Chondrocyte (in vitro differentiated cells): ENCODE data around the gene TCF25. TPM values are rescaled to one million over a fixed set of nuclear protein-coding genes. Genes with fewer than 3 reads are reported as not detected.
"Not testable (repeated sequence)": the region's sequence is repeated elsewhere in the genome, so short reads cannot be mapped to it uniquely, and the experiment has no call there.

Source experiments
- DNase-seq: peaks from one replicate; pipeline ENCODE4 v3.0.0; 2021; ENCODE audit warnings: mixed read lengths, low spot score
- H3K27ac Mint-ChIP-seq: one replicate; pipeline ENCODE4 v1.8.0; 2021; ENCODE audit warnings: mild to moderate bottlenecking, moderate library complexity, mixed read lengths; ENCODE audit not compliant: unreplicated experiment
- H3K27me3 Mint-ChIP-seq: 2 replicates; pipeline ENCODE4 v1.8.0; 2021; ENCODE audit warnings: low read depth, mixed read lengths
- H3K36me3 Mint-ChIP-seq: 2 replicates; pipeline ENCODE4 v1.8.0; 2021; ENCODE audit warnings: low read depth, mixed read lengths
- H3K4me1 Mint-ChIP-seq: 2 replicates; pipeline ENCODE4 v1.8.0; 2021; ENCODE audit warnings: low read depth, mild to moderate bottlenecking, mixed read lengths
- H3K4me3 Mint-ChIP-seq: one replicate; pipeline ENCODE4 v1.8.0; 2021; ENCODE audit warnings: mild to moderate bottlenecking, moderate library complexity, mixed read lengths; ENCODE audit not compliant: unreplicated experiment
- H3K9me3 Mint-ChIP-seq: 2 replicates; pipeline ENCODE4 v1.8.0; 2021; ENCODE audit warnings: low read depth, mixed read lengths
- total RNA-seq: library from RNA; stranded (reverse); gene quantifications from 3 replicates; pipeline ENCODE4 v1.2.1, GENCODE V29; 2021
- TF ChIP-seq, protein P1 (sequence below): fragments of 200-600 bp; sonication (generic); IDR thresholded peaks from 2 replicates; pipeline ENCODE4 v1.5.0; 2021; ENCODE audit warnings: antibody characterized with exemption, mild to moderate bottlenecking, moderate library complexity

The TCF25 gene
- total RNA-seq, 1 donor from 2014 or later = 200 TPM

DNA sequence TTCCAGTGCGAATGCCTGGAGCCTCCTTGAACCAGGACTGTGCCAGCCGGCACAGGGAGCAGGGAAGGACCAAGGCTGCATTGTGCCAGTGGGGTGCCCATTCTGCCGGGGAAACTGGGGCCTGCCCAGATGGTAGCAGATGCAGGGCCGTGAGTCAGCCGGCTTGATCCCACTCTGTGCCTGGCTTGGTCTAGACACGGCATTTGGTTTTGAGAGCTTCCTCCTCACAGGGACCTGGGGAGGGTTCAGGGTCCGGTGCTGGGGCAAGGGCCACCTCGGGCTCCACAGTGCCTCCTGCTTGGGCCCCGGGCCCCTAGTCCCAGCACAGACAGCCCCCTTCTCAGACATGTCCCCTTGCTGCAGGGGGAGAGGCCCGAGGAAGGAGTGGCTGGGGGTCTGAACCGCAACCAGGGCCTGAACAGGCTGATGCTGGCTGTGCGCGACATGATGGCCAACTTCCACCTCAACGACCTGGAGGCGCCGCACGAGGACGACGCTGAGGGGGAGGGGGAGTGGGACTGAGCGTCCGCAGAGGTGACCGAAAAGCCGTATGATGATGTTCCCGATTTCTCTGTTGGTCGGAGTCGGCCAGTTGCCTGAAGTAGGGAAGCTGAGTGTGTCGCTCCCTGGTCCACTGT lies 37.4 kb downstream of the TCF25 start:
- Mint-ChIP-seq H3K27ac (no peak overlapping the region), H3K9me3 (no peaks in the 10 kb centered on the region), H3K27me3 (no peaks in the 10 kb centered on the region), H3K4me1 (peaks cover 2% of the 10 kb centered on the region), H3K4me3 (no peak overlapping the region), H3K36me3 (peaks cover 28% of the 10 kb centered on the region)
- TF ChIP-seq, protein P1, sequence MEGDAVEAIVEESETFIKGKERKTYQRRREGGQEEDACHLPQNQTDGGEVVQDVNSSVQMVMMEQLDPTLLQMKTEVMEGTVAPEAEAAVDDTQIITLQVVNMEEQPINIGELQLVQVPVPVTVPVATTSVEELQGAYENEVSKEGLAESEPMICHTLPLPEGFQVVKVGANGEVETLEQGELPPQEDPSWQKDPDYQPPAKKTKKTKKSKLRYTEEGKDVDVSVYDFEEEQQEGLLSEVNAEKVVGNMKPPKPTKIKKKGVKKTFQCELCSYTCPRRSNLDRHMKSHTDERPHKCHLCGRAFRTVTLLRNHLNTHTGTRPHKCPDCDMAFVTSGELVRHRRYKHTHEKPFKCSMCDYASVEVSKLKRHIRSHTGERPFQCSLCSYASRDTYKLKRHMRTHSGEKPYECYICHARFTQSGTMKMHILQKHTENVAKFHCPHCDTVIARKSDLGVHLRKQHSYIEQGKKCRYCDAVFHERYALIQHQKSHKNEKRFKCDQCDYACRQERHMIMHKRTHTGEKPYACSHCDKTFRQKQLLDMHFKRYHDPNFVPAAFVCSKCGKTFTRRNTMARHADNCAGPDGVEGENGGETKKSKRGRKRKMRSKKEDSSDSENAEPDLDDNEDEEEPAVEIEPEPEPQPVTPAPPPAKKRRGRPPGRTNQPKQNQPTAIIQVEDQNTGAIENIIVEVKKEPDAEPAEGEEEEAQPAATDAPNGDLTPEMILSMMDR = no peak
- no peak for DNase-seq

DNA sequence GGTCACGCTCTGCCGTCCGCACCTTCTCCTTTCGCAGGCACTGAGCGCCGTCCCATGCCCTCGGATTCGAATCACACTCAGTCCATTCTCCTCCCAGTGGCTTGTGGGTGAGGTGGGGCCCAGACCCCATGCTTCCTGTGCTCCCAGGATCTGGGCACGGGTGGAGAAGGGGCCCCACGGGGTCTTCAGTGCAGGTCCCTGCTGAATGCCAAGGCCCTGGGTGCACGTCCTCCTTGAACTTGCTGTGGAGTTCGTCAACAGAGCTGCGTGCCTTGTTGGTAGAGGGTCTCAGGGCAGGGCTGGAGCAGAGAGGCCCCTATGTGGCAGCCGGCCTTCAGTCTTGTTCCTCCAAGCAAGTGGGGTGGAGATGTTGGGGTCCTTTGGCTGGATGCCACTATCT lies 38.0 kb downstream of the TCF25 start:
- TF ChIP-seq, protein P1 = no peak
- H3K27me3 Mint-ChIP-seq = no peaks in the 10 kb centered on the region
- DNase-seq = peak; percentile 83
- peaks cover 2% of the 10 kb centered on the region for H3K4me1 Mint-ChIP-seq
- H3K4me3 Mint-ChIP-seq = no peak overlapping the region
- no peaks in the 10 kb centered on the region for H3K9me3 Mint-ChIP-seq
- H3K36me3 Mint-ChIP-seq = peaks cover 22% of the 10 kb centered on the region
- H3K27ac Mint-ChIP-seq = no peak overlapping the region

DNA sequence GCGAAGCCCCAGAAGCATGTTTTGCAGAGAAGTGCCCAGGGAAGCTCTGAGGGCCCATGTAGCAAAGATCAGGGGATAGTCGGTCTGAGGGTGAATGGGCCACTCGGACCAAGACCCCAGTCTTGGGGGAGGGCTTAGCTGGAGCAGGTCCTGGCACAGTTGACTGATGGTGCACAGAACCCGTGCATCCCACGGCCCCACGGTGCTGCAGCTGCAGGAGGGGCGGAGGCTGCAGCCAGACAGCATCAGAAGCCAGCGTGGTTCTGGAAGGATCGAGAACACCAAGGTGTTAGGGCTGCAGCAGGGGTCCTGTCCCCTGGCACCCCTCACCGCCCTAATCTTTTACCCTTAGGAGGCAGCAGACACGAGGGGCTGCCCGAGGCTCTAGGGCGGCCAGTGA lies 38.8 kb downstream of the TCF25 start:
- Mint-ChIP-seq H3K4me1 (peaks cover 3% of the 10 kb centered on the region), H3K4me3 (no peak overlapping the region), H3K36me3 (peaks cover 16% of the 10 kb centered on the region), H3K27ac (no peak overlapping the region), H3K27me3 (no peaks in the 10 kb centered on the region), H3K9me3 (no peaks in the 10 kb centered on the region)
- DNase-seq = no peak
- TF ChIP-seq, protein P1 = no peak

GRCh38 chr16:89912627-89913026 lies 39.2 kb downstream of the TCF25 start:
- no peaks in the 10 kb centered on the region for H3K9me3 Mint-ChIP-seq
- no peak overlapping the region for H3K4me3 Mint-ChIP-seq
- DNase-seq = no peak
- no peaks in the 10 kb centered on the region for H3K27me3 Mint-ChIP-seq
- TF ChIP-seq, protein P1 = no peak
- H3K36me3 Mint-ChIP-seq = peaks cover 16% of the 10 kb centered on the region
- H3K27ac Mint-ChIP-seq = no peak overlapping the region
- H3K4me1 Mint-ChIP-seq = peaks cover 8% of the 10 kb centered on the region

GRCh38 chr16:89913408-89914387 lies 40.3 kb downstream of the TCF25 start:
- TF ChIP-seq, protein P1 = no peak
- Mint-ChIP-seq H3K4me1 (peaks cover 16% of the 10 kb centered on the region), H3K27ac (no peak overlapping the region), H3K9me3 (no peaks in the 10 kb centered on the region), H3K27me3 (no peaks in the 10 kb centered on the region), H3K36me3 (peaks cover 16% of the 10 kb centered on the region), H3K4me3 (no peak overlapping the region)
- no peak for DNase-seq

DNA sequence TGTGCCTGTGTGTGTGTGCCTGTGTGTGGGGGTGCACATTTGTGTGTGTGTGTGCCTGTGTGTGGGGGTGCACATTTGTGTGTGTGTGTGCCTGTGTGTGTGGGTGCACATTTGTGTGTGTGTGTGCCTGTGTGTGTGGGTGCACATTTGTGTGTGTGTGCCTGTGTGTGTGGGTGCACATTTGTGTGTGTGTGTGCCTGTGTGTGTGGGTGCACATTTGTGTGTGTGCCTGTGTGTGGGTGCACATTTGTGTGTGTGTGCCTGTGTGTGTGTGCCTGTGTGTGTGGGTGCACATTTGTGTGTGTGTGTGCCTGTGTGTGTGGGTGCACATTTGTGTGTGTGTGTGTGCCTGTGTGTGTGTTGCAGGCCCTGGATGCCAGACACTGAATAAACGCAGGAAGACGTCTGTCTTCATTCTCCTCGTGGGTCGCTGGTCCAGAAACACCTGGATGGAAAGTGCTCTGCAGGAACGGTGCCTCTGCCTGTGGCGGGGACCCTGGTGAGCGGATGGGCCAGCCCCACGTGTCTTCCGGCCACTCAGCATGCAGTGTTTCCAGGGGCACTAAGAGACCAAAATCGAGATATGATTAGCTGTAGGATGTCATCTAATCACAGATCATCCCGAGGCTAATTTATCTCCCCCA lies 41.4 kb downstream of the TCF25 start:
- not testable (repeated sequence) for H3K27ac Mint-ChIP-seq, DNase-seq, H3K4me3 Mint-ChIP-seq, H3K27me3 Mint-ChIP-seq, H3K9me3 Mint-ChIP-seq
- Mint-ChIP-seq H3K36me3 (peaks cover 15% of the 10 kb centered on the region), H3K4me1 (peaks cover 24% of the 10 kb centered on the region)
